GM12864 (cell line): ENCODE data around the gene DSCAML1.

Source experiments
- DNase-seq: peaks from one replicate; pipeline ENCODE4 v3.0.0-alpha.2; 2011; ENCODE audit warnings: low read depth
- H3K4me3 ChIP-seq: 2 replicates; pipeline ENCODE4 v1.5.1; 2011; ENCODE audit warnings: mild to moderate bottlenecking, low read depth, low read length, control low read depth
- TF ChIP-seq, protein P1 (sequence below): IDR thresholded peaks from 2 replicates; pipeline ENCODE4 v1.5.1; 2011; ENCODE audit warnings: low read depth, mild to moderate bottlenecking, moderate library complexity, low read length, control low read depth, inconsistent platforms; ENCODE audit errors: missing control alignments

DSCAML1 gene

DNA sequence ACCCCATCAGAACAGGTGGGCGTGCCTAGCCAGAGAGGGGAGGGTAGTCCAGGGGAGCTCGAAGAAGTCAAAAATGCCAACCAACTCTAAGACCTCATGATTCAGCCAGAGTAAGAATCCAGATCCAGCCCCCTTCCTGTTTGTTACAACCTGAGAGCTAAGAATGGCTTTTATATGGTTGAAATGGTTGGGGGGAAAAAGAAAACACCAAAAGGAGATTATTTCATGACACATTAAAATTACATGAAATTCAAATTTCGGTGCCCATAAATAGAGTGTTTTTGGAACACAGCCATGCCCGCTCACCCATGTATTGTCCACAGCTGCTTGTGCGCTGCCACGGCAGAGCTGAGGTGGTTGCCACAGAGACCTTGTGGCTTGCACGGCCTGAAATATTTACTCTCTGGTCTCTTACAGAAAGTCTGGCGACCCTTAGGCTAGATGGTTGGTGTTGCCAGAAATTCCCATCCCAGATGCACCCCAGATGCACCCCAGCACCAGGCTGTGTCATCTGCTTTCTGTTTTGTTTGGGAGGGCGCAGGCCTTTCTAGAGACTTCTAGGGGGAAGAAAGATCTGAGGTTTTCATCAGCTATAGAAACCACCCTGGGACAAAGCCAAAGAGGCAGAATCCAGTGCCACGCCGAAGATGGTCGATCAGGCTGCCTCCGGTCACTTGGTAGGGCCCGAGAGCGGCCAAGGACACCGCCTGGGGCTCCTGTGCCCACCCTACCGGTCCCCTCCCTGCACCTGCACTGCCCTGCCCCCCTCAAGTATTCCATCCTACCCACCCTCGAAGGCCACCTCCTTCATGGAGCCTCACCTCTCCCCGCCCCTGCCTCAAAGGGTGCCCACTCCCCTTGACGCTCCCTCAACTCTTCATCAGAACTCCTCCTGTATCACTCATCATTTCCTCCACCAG lies 80.2 kb downstream of the DSCAML1 start:
- no peak overlapping the region for H3K4me3 ChIP-seq
- TF ChIP-seq, protein P1, sequence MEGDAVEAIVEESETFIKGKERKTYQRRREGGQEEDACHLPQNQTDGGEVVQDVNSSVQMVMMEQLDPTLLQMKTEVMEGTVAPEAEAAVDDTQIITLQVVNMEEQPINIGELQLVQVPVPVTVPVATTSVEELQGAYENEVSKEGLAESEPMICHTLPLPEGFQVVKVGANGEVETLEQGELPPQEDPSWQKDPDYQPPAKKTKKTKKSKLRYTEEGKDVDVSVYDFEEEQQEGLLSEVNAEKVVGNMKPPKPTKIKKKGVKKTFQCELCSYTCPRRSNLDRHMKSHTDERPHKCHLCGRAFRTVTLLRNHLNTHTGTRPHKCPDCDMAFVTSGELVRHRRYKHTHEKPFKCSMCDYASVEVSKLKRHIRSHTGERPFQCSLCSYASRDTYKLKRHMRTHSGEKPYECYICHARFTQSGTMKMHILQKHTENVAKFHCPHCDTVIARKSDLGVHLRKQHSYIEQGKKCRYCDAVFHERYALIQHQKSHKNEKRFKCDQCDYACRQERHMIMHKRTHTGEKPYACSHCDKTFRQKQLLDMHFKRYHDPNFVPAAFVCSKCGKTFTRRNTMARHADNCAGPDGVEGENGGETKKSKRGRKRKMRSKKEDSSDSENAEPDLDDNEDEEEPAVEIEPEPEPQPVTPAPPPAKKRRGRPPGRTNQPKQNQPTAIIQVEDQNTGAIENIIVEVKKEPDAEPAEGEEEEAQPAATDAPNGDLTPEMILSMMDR, result no peak
- DNase-seq, result no peak

DNA sequence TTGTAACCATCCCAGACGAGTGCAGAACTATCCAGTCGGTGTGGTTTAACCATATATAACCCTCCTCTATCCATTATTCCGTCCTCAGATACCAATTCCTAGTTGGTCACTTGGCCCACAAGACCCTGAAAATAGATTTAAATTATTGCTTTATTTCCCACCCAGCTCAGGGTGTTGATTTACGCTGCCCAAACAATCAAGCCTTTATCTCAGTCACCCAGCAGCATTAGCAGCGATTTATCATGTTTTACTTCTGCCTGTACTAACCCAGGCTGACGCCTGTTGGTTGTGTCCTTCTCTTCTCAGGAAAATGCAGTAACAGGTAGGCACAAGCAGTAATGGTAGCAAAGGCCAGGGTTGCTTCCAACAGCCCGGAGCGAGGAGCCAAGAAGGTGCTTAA lies 81.2 kb downstream of the DSCAML1 start:
- no peak for DNase-seq
- TF ChIP-seq, protein P1, result no peak
- no peak overlapping the region for H3K4me3 ChIP-seq

DNA sequence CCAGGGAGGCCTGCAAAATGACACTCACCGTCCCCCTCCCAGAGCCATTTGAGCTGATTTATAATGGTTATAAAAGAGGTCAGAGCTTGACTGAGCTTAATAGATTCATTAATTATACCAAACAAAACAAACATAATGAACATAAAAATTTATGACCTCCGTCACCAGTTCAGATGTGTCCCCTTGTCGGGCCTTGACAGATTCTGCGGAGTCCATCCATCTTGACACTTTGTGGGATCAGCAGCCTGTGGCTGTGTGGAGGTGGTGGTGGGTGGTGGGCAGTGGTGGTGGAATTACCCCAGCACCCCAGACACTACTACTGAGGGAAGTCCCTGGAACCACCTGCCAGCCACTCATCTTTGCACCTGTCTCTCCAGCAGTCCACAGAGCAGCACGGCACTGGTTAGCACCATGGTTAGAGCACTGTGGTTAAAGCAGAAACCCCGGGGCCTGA lies 83.5 kb downstream of the DSCAML1 start:
- TF ChIP-seq, protein P1, result no peak
- H3K4me3 ChIP-seq, result no peak overlapping the region
- no peak for DNase-seq

DNA sequence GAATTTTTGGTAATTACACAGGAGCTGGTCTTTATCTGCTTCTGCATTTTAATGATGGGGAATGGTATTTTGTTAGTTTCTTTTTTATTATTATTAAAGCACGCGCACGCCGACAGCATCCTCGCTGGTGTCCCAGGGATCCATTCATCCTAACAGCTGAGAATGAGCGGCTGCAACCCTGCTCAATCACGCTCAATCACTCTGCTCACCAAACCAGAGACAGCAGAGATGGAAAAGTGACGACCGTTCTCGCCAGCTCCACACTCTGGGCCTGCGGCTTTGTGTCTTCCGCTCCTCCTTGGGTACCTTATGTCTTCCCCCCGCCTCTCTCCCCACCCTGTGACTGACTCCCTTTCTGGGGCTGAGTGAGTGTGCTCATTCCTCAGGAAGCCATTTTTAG lies 84.5 kb downstream of the DSCAML1 start:
- H3K4me3 ChIP-seq, result no peak overlapping the region
- DNase-seq, result no peak
- TF ChIP-seq, protein P1, result no peak

DNA sequence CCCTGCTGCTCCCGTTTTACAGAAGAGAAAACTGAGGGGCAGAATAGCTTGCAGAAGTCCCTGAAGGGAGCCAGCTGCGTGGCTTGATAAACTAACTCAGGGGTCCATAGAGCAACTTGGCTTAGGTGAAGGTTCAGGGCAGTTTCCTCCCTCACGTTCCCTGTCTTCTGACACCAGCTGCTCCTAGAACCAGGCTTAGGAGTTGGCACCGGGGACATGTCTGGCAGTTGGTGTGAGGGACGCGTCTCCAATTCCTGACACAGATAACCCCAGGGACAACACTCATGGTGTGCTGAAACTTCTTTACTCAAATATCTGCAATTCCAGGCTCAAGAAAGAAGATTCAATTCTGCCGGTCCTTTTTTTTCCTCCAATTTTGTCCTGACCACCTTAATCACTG lies 85.7 kb downstream of the DSCAML1 start:
- TF ChIP-seq, protein P1, result no peak
- H3K4me3 ChIP-seq, result no peak overlapping the region
- DNase-seq, result no peak

DNA sequence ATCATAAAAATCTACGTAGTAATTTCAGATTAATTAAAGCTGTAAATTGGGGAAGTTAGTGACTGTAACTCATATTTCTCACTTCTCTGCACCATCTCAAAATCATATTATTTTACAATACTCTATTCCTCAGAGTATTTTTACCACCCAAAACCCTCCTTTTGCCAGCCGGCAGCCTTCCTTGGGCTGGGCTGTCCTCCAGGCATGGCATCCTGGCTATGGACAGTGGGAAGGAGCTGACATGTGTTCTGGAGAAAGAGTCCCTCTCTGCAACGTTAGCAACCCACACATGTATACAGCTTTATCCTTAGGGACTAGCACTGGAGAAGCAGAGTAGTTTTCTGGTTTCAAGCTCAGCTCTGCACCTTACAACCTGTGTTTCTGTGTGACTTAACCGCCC lies 86.8 kb downstream of the DSCAML1 start:
- H3K4me3 ChIP-seq, result no peak overlapping the region
- no peak for DNase-seq
- TF ChIP-seq, protein P1, result no peak

DNA sequence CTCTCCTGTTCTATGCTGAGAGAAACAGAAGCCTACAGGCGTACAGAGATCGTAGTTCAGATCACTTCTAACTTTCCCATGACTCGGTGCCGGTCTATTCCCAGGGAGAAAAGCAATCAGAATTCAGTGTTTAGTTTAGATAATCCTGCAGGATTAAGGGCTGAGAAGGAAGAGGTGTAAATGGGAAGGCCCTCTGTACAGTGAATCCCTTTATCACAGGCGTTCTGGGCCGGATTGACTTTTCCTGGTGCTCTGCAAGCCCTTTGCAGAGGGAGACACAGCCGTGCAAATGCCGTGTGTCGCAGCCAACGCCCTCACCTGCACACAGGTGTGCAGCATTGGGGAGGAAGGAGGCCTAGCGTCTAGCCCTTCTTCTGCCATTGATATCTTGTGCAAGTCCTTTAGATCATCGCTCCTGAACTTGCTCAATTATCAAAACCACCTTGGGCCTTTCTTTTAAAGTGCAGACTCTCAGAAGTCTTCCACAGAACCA lies 90.6 kb downstream of the DSCAML1 start:
- H3K4me3 ChIP-seq, result no peak overlapping the region
- no peak for DNase-seq
- TF ChIP-seq, protein P1, result no peak
